SK-N-SH treated with all-trans-retinoic acid at 6 μM for 48 hours (cell line): ENCODE results near the gene GALNTL6.

Source experiments
- ATAC-seq: fragments of 200-7000 bp; cut with Tn5 transposase; 3 replicates; pipeline ENCODE4 v1.9.1; 2020; ENCODE audit warnings: mild to moderate bottlenecking, moderate library complexity
- ARNTL ChIP-seq: fragments of 450-650 bp; formaldehyde crosslinking; IDR thresholded peaks from 2 replicates; pipeline ENCODE4 v1.5.0; 2020; ENCODE audit warnings: low read depth, mild to moderate bottlenecking, moderate library complexity, borderline replicate concordance
- BACH2 ChIP-seq: fragments of 250-450 bp; sonication (Bioruptor Pico); IDR thresholded peaks from 2 replicates; pipeline ENCODE4 v1.9.0; 2021; ENCODE audit warnings: mild to moderate bottlenecking, borderline replicate concordance
- CREB5 ChIP-seq: fragments of 250-450 bp; sonication (Bioruptor Pico); IDR thresholded peaks from 2 replicates; pipeline ENCODE4 v1.5.1; 2020; ENCODE audit warnings: low read depth, mild to moderate bottlenecking, moderate library complexity
- CSDC2 ChIP-seq: fragments of 250-450 bp; sonication (Bioruptor Pico); IDR thresholded peaks from 2 replicates; pipeline ENCODE4 v1.5.0; 2020; ENCODE audit warnings: mild to moderate bottlenecking, moderate library complexity
- CSRNP3 ChIP-seq: fragments of 250-450 bp; sonication (Bioruptor Pico); IDR thresholded peaks from 2 replicates; pipeline ENCODE4 v1.5.1; 2021; ENCODE audit warnings: mild to moderate bottlenecking, moderate library complexity
- ESRRG ChIP-seq: fragments of 250-450 bp; sonication (Bioruptor Pico); IDR thresholded peaks from 2 replicates; pipeline ENCODE4 v1.6.1; 2021; ENCODE audit warnings: mild to moderate bottlenecking
- GLIS3 ChIP-seq: fragments of 250-450 bp; sonication (Bioruptor Pico); IDR thresholded peaks from 2 replicates; pipeline ENCODE4 v1.5.0; 2020; ENCODE audit warnings: mild to moderate bottlenecking, moderate library complexity
- ISL1 ChIP-seq: fragments of 250-450 bp; sonication (Bioruptor Pico); IDR thresholded peaks from 2 replicates; pipeline ENCODE4 v2.1.2; 2022; ENCODE audit warnings: mild to moderate bottlenecking, moderate library complexity
- OSR1 ChIP-seq: fragments of 250-450 bp; sonication (Bioruptor Pico); IDR thresholded peaks from 2 replicates; pipeline ENCODE4 v1.8.0; 2022; ENCODE audit warnings: moderate library complexity, mild to moderate bottlenecking, inconsistent platforms
- PATZ1 ChIP-seq: fragments of 250-450 bp; sonication (Bioruptor Pico); IDR thresholded peaks from 2 replicates; pipeline ENCODE4 v1.8.0; 2020; ENCODE audit warnings: mild to moderate bottlenecking, moderate library complexity, borderline replicate concordance
- POU6F1 ChIP-seq: fragments of 250-450 bp; sonication (Bioruptor Pico); IDR thresholded peaks from 2 replicates; pipeline ENCODE4 v1.8.0; 2021; ENCODE audit warnings: low read depth, mild to moderate bottlenecking, moderate library complexity, borderline replicate concordance
- PPARA ChIP-seq: fragments of 250-450 bp; sonication (Bioruptor Pico); IDR thresholded peaks from 2 replicates; pipeline ENCODE4 v1.5.0; 2020; ENCODE audit warnings: mild to moderate bottlenecking, borderline replicate concordance
- SNAI2 ChIP-seq: fragments of 250-450 bp; sonication (Bioruptor Pico); IDR thresholded peaks from 2 replicates; pipeline ENCODE4 v1.5.0; 2020; ENCODE audit warnings: mild to moderate bottlenecking, moderate library complexity
- TCF4 ChIP-seq: fragments of 250-450 bp; sonication (Bioruptor Pico); IDR thresholded peaks from 2 replicates; pipeline ENCODE4 v1.8.0; 2021; ENCODE audit warnings: mild to moderate bottlenecking, moderate library complexity, borderline replicate concordance
- TOX ChIP-seq: fragments of 250-450 bp; sonication (Bioruptor Pico); IDR thresholded peaks from 2 replicates; pipeline ENCODE4 v1.8.0; 2021; ENCODE audit warnings: mild to moderate bottlenecking, moderate library complexity, borderline replicate concordance
- TSHZ2 ChIP-seq: fragments of 250-450 bp; sonication (Bioruptor Pico); IDR thresholded peaks from 2 replicates; pipeline ENCODE4 v1.5.0; 2020; ENCODE audit warnings: mild to moderate bottlenecking, moderate library complexity
- ZC3H10 ChIP-seq: fragments of 250-450 bp; sonication (Bioruptor Pico); IDR thresholded peaks from 2 replicates; pipeline ENCODE4 v1.5.1; 2021; ENCODE audit warnings: mild to moderate bottlenecking, moderate library complexity
- ZFP3 ChIP-seq: fragments of 250-450 bp; sonication (Bioruptor Pico); IDR thresholded peaks from 2 replicates; pipeline ENCODE4 v1.5.0; 2020; ENCODE audit warnings: mild to moderate bottlenecking, moderate library complexity
- ZNF565 ChIP-seq: fragments of 450-650 bp; formaldehyde crosslinking; conservative IDR thresholded peaks from 2 replicates; pipeline ENCODE4 v1.5.0; 2020; ENCODE audit warnings: low read depth, mild to moderate bottlenecking, moderate library complexity
- ZNF70 ChIP-seq: fragments of 450-650 bp; formaldehyde crosslinking; IDR thresholded peaks from 2 replicates; pipeline ENCODE4 v1.5.0; 2020; ENCODE audit warnings: mild to moderate bottlenecking, moderate library complexity
- ZNF8 ChIP-seq: fragments of 450-650 bp; formaldehyde crosslinking; IDR thresholded peaks from 2 replicates; pipeline ENCODE4 v1.5.0; 2020; ENCODE audit warnings: mild to moderate bottlenecking, moderate library complexity

The GALNTL6 gene

GRCh38 chr4:173013232-173013930, 1200.2 kb downstream of the GALNTL6 start:
- TF ChIP-seq ZFP3 (CRISPR knock-in tag) (no peak), CSRNP3 (CRISPR knock-in tag) (no peak), CREB5 (no peak), TCF4 (CRISPR knock-in tag) (no peak), ESRRG (CRISPR knock-in tag) (no peak), CSDC2 (no peak), ZNF565 (CRISPR knock-in tag) (no peak), OSR1 (CRISPR knock-in tag) (no peak), PATZ1 (CRISPR knock-in tag) (no peak), ZNF8 (CRISPR knock-in tag) (no peak), BACH2 (CRISPR knock-in tag) (no peak), TOX (CRISPR knock-in tag) (no peak), POU6F1 (CRISPR knock-in tag) (no peak), ISL1 (CRISPR knock-in tag) (no peak), TSHZ2 (no peak), ZC3H10 (no peak), GLIS3 (CRISPR knock-in tag) (no peak), SNAI2 (CRISPR knock-in tag) (no peak), ZNF70 (CRISPR knock-in tag) (no peak)
- TF ChIP-seq, all 23 proteins: peak for 0
- peak; percentile 83 for ATAC-seq

GRCh38 chr4:173014113-173014558, 1200.9 kb downstream of the GALNTL6 start:
- ATAC-seq, result peak; percentile 92
- TF ChIP-seq CSDC2 (no peak), ARNTL (no peak), PPARA (CRISPR knock-in tag) (no peak), SNAI2 (CRISPR knock-in tag) (no peak), ZNF70 (CRISPR knock-in tag) (no peak)

GRCh38 chr4:173014836-173015235, 1201.6 kb downstream of the GALNTL6 start:
- ATAC-seq, result no peak
- TF ChIP-seq TOX (CRISPR knock-in tag), result no peak
- TF ChIP-seq ZNF565 (CRISPR knock-in tag), result no peak
- no peak for TF ChIP-seq SNAI2 (CRISPR knock-in tag)
- TF ChIP-seq TSHZ2, result no peak
- no peak for TF ChIP-seq POU6F1 (CRISPR knock-in tag)
- no peak for TF ChIP-seq GLIS3 (CRISPR knock-in tag)
- TF ChIP-seq CSRNP3 (CRISPR knock-in tag), result no peak
- no peak for TF ChIP-seq OSR1 (CRISPR knock-in tag)
- TF ChIP-seq ISL1 (CRISPR knock-in tag), result no peak
- TF ChIP-seq ARNTL, result no peak
- TF ChIP-seq ZNF8 (CRISPR knock-in tag), result no peak
- TF ChIP-seq TCF4 (CRISPR knock-in tag), result no peak
